Pancreas (tissue), 10 donors: ENCODE results near the gene IAPP. TPM values are rescaled to one million over a fixed set of nuclear protein-coding genes. Genes with fewer than 3 reads are reported as not detected.

Experiments
- ATAC-seq, 4 donors: fragments of 200-7000 bp; cut with Tn5 transposase; one replicate each; pipeline versions ENCODE4 v1.8.0 to v1.9.1; 2020; ENCODE audit warnings: mild to moderate bottlenecking in 4 of 4, moderate library complexity in 4 of 4
- DNase-seq, 6 donors: peaks; one replicate each; pipeline ENCODE4 v3.0.0-alpha.2; 2020
- FAIRE-seq: peaks from 2 replicates; lab custom pipeline; 2012; peaks lifted over from hg19 to GRCh38; lab: Jason Lieb, UNC
- H3K27ac ChIP-seq, 4 donors: fragments of 200-600 bp; sonication (generic); 1 replicate in 3 of 4; 2 replicates in 1 of 4; pipeline versions ENCODE4 v1.5.0 to v1.8.0; 2020
- H3K27me3 ChIP-seq, 4 donors: fragments of 200-600 bp; one replicate each; pipeline ENCODE4 v1.8.0; 2021
- H3K36me3 ChIP-seq, 3 donors: fragments of 200-600 bp; sonication (generic) in 1 of 3; one replicate each; pipeline versions ENCODE4 v1.5.0 to v1.8.0; 2020 to 2021
- H3K4me1 ChIP-seq, 3 donors: fragments of 200-600 bp; one replicate each; pipeline ENCODE4 v1.8.0; 2021
- H3K4me3 ChIP-seq, 4 donors: fragments of 200-600 bp; sonication (generic) in 2 of 4; one replicate each; pipeline versions ENCODE4 v1.5.0 to v1.8.0; 2020 to 2021
- H3K9me3 ChIP-seq, 4 donors: fragments of 200-600 bp; one replicate each; pipeline ENCODE4 v1.8.0; 2021
- CTCF ChIP-seq, 4 donors: fragments of 200-600 bp; sonication (generic) in 3 of 4; IDR thresholded peaks; one replicate each; pipeline versions ENCODE4 v1.5.0 to v1.8.0; 2021; ENCODE audit warnings: antibody characterized with exemption in 4 of 4
- WGBS, 2 donors: extraction: QIAGEN DNeasy Blood & Tissue Kit; methylation state at CpG; one replicate each; pipeline ENCODE4 v1.1.7; 2013; 5-methylcytosine and 5-hydroxymethylcytosine counted together
- intact Hi-C, 3 donors: fragments of 100-400 bp; cut with DNase I; formaldehyde crosslinking; loops; one replicate each; pipeline versions ENCODE4 v1.11.1 to v1.14.2; 2022
- polyA plus RNA-seq, 2 donors: library from polyadenylated mRNA; stranded (reverse); fragments of 200-250 nt; gene quantifications; one replicate each; pipeline ENCODE4 v1.2.3, GENCODE V29; 2013
- total RNA-seq, 6 donors: library from RNA; stranded (reverse); fragmentation: NEBNext Ultra II Directional in 4 of 6; extraction: Animal tissue kit (Norgen Biotek cat#: 25700) in 4 of 6; gene quantifications; one replicate each; pipeline versions ENCODE4 v1.2.1 to v1.2.4, GENCODE V29; 2021 to 2023
- donor health status: healthy with polysubstance abuse.
- donor health status: DM: no; HTN: no; CAD: no; lungs with moderate emphysema.
- donor health status: DM: no; HTN: no; CAD: no.
- donor health status: control.
- donor health status: control.
- donor health status: Bipolar disorder and iron deficiency.
- donor health status: DM: yes; HTN: yes; CAD: no.
- donor health status: DM: no; HTN: no; CAD: no.
- donor health status: DM: no; HTN: no; CAD: no.
- donor health status: DM: yes; HTN: yes; CAD: no.

The IAPP gene
- total and polyA plus RNA-seq, 8 donors, result 2.2 to 1,679 (median 83.0) TPM

GRCh38 chr12:21334771-21335325, 37.9 kb upstream of the IAPP start, which contains the start of gene SLCO1A2:
TSS of gene SLCO1A2 (minus strand) at chr12:21334917. CDS start at chr12:21334647, 270 bp downstream.
- no peaks in the 10 kb centered on the region for H3K9me3 ChIP-seq
- DNase-seq (no peak), FAIRE-seq (no peak), ATAC-seq (no peak)
- no peak for TF ChIP-seq CTCF (IDR thresholded peaks at IDR 0.05)
- WGBS, 2 donors, result 52 to 66% methylated on average over 3 of the region's 3 CpGs
- no peak within 1 kb of the TSS for H3K27ac ChIP-seq
- intact Hi-C loops, result no loop called here
- H3K4me3 ChIP-seq, result no peak within 1 kb of the TSS
- H3K4me1 ChIP-seq, result no peaks in the 10 kb centered on the region
- H3K36me3 ChIP-seq, result no peaks in the 10 kb centered on the region
- no peaks in the 10 kb centered on the region for H3K27me3 ChIP-seq

- ATAC-seq, result peak in 2 of 4 donors; percentile 29 to 49
- Histone ChIP-seq H3K27me3 (no peaks in the 10 kb centered on the region), H3K4me1 (no peaks in the 10 kb centered on the region), H3K4me3 (no peak overlapping the region), H3K27ac (no peak overlapping the region), H3K9me3 (no peaks in the 10 kb centered on the region), H3K36me3 (no peaks in the 10 kb centered on the region)
- TF ChIP-seq CTCF (IDR thresholded peaks at IDR 0.05), result no peak
- no peak for DNase-seq
- 11 to 12% methylated on average over 5 of the region's 5 CpGs for WGBS, 2 donors
- intact Hi-C loops, result no loop called here
- FAIRE-seq, result no peak
Measured at GRCh38 chr12:21336656-21337055, 36.0 kb upstream of the IAPP start.

DNA sequence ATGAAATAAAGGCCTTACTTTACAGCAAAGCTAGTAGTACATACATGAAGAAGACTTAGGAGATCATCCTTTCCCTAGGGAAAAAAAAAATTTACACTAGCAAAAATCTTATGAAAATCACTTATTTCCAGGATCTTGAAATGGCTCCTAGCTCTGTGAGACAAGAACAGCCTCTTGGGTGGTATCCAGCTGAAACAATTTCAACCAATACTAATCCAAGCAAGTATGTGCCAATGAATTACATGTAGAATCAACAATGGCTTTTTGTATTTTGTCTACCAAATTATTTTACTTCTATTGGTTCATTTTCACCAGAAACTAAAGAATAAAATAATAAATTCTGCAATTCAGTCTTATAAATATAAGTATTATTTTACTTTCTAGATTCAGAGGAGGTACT, 35.2 kb upstream of the IAPP start:
- intact Hi-C loops, result no loop called here
- ATAC-seq (no peak), FAIRE-seq (no peak), DNase-seq (no peak)
- no peak overlapping the region for H3K4me3 ChIP-seq
- H3K27me3 ChIP-seq, result no peaks in the 10 kb centered on the region
- TF ChIP-seq CTCF (IDR thresholded peaks at IDR 0.05), result no peak
- H3K4me1 ChIP-seq, result no peaks in the 10 kb centered on the region
- no peaks in the 10 kb centered on the region for H3K36me3 ChIP-seq
- H3K27ac ChIP-seq, result no peak overlapping the region
- no peaks in the 10 kb centered on the region for H3K9me3 ChIP-seq

DNA sequence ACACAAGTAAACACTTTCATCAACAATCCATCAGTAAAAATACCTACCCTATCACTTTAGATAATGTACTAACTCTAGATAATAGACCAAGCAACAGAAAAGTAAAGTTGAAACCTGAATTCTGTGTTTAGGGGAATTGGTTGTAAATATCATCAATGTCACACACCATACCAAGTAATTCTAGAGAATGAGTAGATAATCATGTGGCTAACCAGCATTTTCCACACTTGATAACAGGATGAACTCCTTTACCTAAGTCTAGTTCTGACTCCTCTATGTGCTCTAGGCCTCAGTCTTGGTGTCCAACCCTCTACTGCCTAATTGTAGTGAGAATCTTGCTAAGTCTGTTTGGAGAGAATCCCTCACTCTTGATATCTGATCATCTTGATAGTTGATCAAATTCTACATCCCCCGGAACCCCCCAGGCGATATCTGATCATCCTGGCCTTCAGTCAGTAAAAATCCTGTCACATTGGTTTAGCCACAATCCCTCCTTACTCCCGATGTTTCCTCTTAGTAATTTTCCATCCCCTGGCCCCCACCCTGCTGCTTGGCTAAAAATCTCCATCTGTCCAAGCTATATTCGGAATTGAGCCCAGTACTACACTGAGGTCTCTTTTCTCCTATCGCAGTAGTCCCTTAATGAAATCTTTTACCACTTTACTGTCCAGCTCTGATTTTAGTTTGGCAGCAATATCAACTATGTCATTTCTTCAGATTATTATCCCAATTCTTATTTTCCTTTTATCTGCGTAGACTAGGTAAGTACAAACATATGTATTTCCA, 34.5 kb upstream of the IAPP start:
- no peak overlapping the region for H3K4me3 ChIP-seq
- no peak overlapping the region for H3K27ac ChIP-seq
- no peak for TF ChIP-seq CTCF (IDR thresholded peaks at IDR 0.05)
- intact Hi-C loops, result no loop called here
- 89 to 94% methylated on average over 6 of the region's 6 CpGs for WGBS, 2 donors
- H3K4me1 ChIP-seq, result no peaks in the 10 kb centered on the region
- H3K9me3 ChIP-seq, result no peaks in the 10 kb centered on the region
- H3K36me3 ChIP-seq, result no peaks in the 10 kb centered on the region
- FAIRE-seq, result no peak
- no peak for DNase-seq
- ATAC-seq, result no peak
- H3K27me3 ChIP-seq, result no peaks in the 10 kb centered on the region

- no peak overlapping the region for H3K27ac ChIP-seq
- no peaks in the 10 kb centered on the region for H3K27me3 ChIP-seq
- DNase-seq (no peak), ATAC-seq (no peak), FAIRE-seq (no peak)
- H3K4me3 ChIP-seq, result no peak overlapping the region
- H3K36me3 ChIP-seq, result no peaks in the 10 kb centered on the region
- 76 to 89% methylated on average over 1 of the region's 1 CpG for WGBS, 2 donors
- intact Hi-C loops, result no loop called here
- no peaks in the 10 kb centered on the region for H3K9me3 ChIP-seq
- no peaks in the 10 kb centered on the region for H3K4me1 ChIP-seq
- TF ChIP-seq CTCF (IDR thresholded peaks at IDR 0.05), result no peak
Measured at GRCh38 chr12:21339921-21340320, 32.8 kb upstream of the IAPP start.
